ENCODE data around the gene PGAM2. TPM values are rescaled to one million over a fixed set of nuclear protein-coding genes. Genes with fewer than 3 reads are reported as not detected.

PGAM2 gene
- total and polyA plus RNA-seq, 7 donors: 214 to 1,581 (median 333) TPM

GRCh38 chr7:44105832-44106231, 40.5 kb upstream of the PGAM2 start:
- Histone ChIP-seq H3K4me1 (no peaks in the 10 kb centered on the region), H3K4me3 (peak overlapping the region; percentile 59), H3K9me3 (no peaks in the 10 kb centered on the region), H3K27me3 (ENCODE audit: insufficient read depth in 3 of 3, low read length in 2 of 3) (peaks cover 0 to 11% (median 6%) of the 10 kb centered on the region in 3 donors), H3K27ac (no peak overlapping the region), H3K36me3 (ENCODE audit: insufficient read depth in 1 of 2, low read depth in 1 of 2) (no peaks in the 10 kb centered on the region)
- intact Hi-C loops (cut with DNase I): no loop called here
- no peak for TF ChIP-seq CTCF (IDR thresholded peaks at IDR 0.05)
- WGBS, 3 donors: 87 to 88% (median 87%) methylated on average over 2 of the region's 2 CpGs
- DNase-seq (no peak), ATAC-seq (no peak)

DNA sequence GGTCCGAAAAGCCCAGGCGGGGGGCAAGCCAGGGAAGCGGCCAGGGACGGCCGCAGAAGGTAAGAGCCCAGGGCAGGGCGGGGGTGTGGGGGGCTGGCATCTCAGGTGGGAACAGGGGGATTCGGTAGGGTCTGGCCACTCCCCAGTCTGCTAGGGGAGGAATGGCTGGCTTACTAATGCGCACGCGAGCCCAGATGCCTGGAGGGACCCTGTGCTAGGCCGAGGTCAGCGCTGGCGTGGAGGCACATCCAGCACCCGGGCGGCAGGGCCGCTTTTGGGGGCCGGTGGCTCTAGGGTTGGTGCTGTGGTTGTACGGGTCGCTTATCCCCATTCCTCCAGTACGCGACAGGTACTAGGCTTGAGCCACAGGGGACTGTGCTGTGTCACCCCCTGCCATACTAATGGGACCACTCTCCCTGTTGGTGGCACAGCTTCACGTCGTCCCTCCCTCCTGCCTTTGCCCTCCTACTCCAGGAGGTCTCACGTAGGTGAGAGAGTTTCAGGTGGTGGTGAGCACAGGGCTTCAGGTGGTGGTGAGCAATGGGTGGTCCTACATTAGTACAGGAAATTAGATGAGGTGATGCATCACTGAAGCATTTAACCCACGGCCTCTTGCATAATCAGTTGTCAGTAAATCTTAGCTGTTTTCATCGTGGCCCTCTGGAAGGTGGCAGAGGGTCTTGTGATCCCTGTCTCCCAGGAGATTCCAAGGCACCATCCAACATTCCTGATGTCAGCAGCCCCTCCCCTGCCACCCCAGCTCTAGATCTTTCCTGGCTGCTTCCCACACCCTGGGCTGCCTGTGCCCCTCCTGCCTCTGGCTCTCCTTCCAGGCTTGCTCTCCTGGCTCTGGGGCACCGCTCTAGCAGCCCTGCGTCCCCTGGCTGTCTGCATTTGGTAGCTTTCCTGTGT, 39.7 kb upstream of the PGAM2 start:
- peak; percentile 17 to 41 (median 22) for ATAC-seq
- Histone ChIP-seq H3K36me3 (ENCODE audit: insufficient read depth in 1 of 2, low read depth in 1 of 2) (no peaks in the 10 kb centered on the region), H3K4me3 (peak overlapping the region; percentile 59), H3K27me3 (ENCODE audit: insufficient read depth in 3 of 3, low read length in 2 of 3) (peaks cover 0 to 11% (median 6%) of the 10 kb centered on the region in 3 donors), H3K9me3 (no peaks in the 10 kb centered on the region), H3K4me1 (no peaks in the 10 kb centered on the region), H3K27ac (peak overlapping the region; percentile 58)
- WGBS, 3 donors: 39 to 47% (median 46%) methylated on average over 20 to 28 of the region's 28 CpGs
- DNase-seq: peak in 1 of 2 donors; percentile 59
- no peak for TF ChIP-seq CTCF (IDR thresholded peaks at IDR 0.05)
- intact Hi-C loops (cut with DNase I): no loop called here

DNA sequence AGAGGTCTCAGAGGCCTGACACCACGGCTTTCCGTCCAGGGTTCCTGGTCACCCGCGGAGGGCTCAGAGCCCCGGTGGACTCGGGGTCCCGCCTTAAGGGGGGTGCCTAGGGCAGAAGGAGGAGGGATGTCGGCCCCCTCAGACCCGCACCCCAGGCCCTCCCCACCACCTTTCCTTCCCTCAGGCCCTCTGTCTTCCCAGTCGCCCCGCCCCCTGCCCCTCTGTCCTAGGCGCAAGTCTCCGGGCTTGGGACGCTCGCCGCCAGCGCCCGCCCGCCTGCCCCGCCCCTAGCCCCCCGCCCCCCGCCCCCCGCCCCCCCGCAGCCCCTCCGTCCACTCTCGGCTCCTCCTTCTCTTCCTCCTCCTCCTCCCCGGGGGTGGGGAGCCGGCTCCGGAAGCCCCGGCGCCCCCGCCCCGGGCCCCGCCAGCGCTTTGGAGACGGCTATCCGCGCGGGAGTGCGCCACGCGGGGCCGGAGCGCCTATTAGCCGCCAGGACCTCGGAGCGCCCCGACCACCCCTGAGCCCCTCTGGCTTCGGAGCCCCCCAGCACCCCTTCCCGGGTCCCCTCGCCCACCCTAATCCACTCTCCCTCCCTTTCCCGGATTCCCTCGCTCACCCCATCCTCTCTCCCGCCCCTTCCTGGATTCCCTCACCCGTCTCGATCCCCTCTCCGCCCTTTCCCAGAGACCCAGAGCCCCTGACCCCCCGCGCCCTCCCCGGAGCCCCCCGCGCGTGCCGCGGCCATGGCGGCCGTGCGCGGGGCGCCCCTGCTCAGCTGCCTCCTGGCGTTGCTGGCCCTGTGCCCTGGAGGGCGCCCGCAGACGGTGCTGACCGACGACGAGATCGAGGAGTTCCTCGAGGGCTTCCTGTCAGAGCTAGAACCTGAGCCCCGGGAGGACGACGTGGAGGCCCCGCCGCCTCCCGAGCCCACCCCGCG, 38.8 kb upstream of the PGAM2 start, which contains the start of gene AEBP1:
TSS of gene AEBP1 (plus strand) at position 423 of the 937 bp plus-strand sequence. CDS start at position 744, 321 bp downstream.
- intact Hi-C loops (cut with DNase I): no loop called here
- TF ChIP-seq CTCF (IDR thresholded peaks at IDR 0.05): no peak
- H3K4me1 ChIP-seq: no peaks in the 10 kb centered on the region

DNA sequence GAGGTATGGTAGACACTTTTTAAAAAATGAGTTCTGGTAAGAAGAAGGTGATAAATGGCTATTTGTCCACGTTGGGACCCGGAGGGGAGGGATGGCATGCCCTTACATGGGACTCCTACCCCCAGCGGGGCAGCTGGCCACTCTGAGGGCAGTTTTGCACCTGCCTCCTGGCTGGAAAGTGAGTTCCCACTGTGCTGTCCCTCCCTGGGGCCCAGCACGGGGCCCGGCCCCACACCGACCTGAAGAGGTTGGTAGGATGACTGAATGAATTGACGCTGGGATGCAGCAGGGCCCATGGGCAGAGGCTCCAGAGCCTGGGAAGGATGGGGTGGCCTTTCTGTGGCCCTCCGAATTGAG, 38.2 kb upstream of the PGAM2 start:
- DNase-seq (no peak), ATAC-seq (no peak)
- intact Hi-C loops (cut with DNase I): no loop called here
- Histone ChIP-seq H3K9me3 (no peaks in the 10 kb centered on the region), H3K4me1 (no peaks in the 10 kb centered on the region), H3K4me3 (no peak overlapping the region), H3K27ac (peak overlapping the region; percentile 53), H3K27me3 (ENCODE audit: insufficient read depth in 3 of 3, low read length in 2 of 3) (peaks cover 0 to 11% (median 6%) of the 10 kb centered on the region in 3 donors), H3K36me3 (ENCODE audit: insufficient read depth in 1 of 2, low read depth in 1 of 2) (no peaks in the 10 kb centered on the region)
- 67 to 74% (median 70%) methylated on average over 8 of the region's 8 CpGs for WGBS, 3 donors
- TF ChIP-seq CTCF (IDR thresholded peaks at IDR 0.05): no peak

More for the DNA sequence above, 38.8 kb upstream of the PGAM2 start, which contains the start of gene AEBP1:
- 10 to 18% (median 13%) methylated on average over 47 to 83 of the region's 87 CpGs for WGBS, 3 donors
- H3K27ac ChIP-seq: peak within 1 kb of the TSS; percentile 58
- ATAC-seq (peak in 3 of 4 donors; percentile 16 to 42 (median 27)), DNase-seq (peak; percentile 62 to 66)
- no peaks in the 10 kb centered on the region for H3K9me3 ChIP-seq
- no peaks in the 10 kb centered on the region for H3K36me3 ChIP-seq (ENCODE audit: insufficient read depth in 1 of 2, low read depth in 1 of 2)
- H3K4me3 ChIP-seq: peak within 1 kb of the TSS; percentile 59
- peaks cover 0 to 11% (median 6%) of the 10 kb centered on the region in 3 donors for H3K27me3 ChIP-seq (ENCODE audit: insufficient read depth in 3 of 3, low read length in 2 of 3)

Data from psoas muscle (tissue), 8 donors.